Erythroblast (primary cell): Measurements from ENCODE around the gene VHLL.

Experiments
- GATA1 ChIP-seq: IDR thresholded peaks from 2 replicates; pipeline ENCODE4 v1.6.1; 2011; ENCODE audit warnings: low read depth, mild to moderate bottlenecking, control low read depth, low read length, moderate library complexity
- POLR2A ChIP-seq: IDR thresholded peaks from 2 replicates; pipeline ENCODE4 v1.6.1; 2011; ENCODE audit warnings: mild to moderate bottlenecking, low read length

GRCh38 chr1:156293098-156293434, 6.0 kb downstream of the VHLL start:
- no peak for TF ChIP-seq POLR2A
- no peak for TF ChIP-seq GATA1
